NCI-H2107 treated with DMSO at 0.1 percent for 48 hours (cell line): Measurements from ENCODE around the gene ALDH1A3.
A peak's percentile ranks its signal among the peaks of the same experiment; 100 is the strongest.
"Not testable (repeated sequence)": the region's sequence is repeated elsewhere in the genome, so short reads cannot be mapped to it uniquely, and the experiment has no call there.

ENCODE experiments used
- DNase-seq: peaks from one replicate; lab custom pipeline; 2025; ENCODE audit not compliant: unreplicated experiment; lab: John Stamatoyannopoulos, UW

Gene ALDH1A3

GRCh38 chr15:100879464-100880138 is at the start of gene ALDH1A3:
Gene ALDH1A3, plus strand, starts transcription at chr15:100879831. Its CDS starts 77 bp downstream, at chr15:100879908.
- no peak for DNase-seq

DNA sequence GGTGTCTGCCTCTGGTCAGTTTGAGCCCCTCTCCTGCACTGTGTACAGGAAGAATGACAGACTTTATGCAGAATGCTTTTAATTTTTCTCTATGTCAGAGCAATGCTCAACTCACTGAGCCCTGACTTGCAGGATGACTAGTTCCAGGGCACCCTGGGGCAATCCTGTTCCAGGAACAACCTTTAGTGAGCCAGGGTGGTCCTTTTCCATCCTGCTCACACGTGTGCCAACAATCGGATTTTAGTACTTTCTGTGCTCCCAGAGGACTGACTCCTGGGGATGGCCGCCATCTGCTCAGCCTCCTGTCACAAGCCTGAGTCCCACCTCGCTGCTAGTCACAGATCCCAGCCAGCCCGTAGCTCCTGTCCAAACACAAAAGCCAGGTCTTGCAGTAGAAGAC is 48.2 kb upstream of the ALDH1A3 start:
- no peak for DNase-seq

GRCh38 chr15:100832149-100832942 is 47.3 kb upstream of the ALDH1A3 start:
- no peak for DNase-seq

DNA sequence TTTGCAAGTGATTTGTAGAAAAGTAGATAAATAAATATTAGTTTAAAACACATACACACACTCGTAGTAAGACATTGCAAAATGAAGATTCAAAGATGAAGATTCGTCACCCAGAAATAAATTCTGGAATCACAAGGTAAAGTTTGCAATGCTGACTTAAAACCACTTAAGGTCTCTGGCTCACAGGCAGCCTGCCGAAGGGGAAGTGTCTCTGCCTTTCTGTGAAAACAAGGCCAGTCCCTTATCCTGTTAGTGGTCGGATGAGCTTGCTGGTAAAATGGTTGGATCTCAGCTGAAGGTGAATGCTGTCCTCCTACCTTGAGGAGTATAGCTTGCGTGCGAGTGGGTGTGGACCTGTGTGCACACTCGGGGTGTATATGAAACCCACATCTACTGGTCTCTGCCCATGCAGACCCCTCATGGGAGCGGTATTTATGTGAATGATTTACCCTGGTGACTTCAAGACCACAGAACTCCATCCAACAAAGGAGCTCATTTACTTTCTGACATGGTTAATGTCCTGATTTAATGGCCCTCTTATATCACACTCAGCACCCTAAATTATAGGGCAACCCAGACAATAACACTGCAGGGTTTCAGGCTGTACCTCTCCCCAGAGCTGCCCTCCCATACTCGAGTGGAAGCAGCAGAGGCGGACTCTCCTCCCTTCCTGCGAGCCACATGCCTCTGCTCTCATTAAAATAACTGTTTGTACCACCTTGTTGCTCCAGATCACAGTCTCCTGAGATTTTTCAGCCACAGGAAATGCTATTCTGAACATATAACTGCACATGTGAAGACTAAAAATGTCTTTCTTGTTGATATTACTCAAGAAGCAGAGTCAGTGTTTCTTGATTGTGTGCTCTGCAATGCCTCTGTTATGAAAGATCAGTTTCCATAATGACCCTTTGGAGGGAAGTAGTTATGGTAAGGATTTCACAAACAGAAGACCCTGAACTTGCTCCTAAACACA is 45.9 kb upstream of the ALDH1A3 start:
- peak; percentile 1 for DNase-seq

- DNase-seq, result no peak
These were observed 44.9 kb upstream of the ALDH1A3 start for GRCh38 chr15:100834731-100835130.

DNA sequence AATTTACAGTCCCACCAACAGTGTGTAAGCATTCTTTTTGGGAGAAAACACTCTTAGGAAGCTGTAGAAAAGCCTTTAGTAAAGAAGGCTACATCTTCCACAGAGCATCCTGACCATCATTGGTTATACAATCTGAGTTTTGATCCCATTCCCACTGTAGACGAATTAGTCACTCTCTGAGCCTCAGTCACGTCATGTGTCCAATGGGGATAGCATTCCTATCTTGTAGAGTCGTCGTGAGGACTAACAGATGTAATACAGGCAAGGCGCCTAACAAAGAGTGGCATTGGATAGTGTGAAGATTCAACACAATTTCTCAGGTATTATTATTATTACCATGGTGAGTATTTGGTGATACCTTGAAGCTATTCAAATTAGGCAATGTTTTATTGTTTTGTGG is 44.0 kb upstream of the ALDH1A3 start:
- no peak for DNase-seq

GRCh38 chr15:100836501-100836900 is 43.1 kb upstream of the ALDH1A3 start:
- DNase-seq, result no peak

- no peak for DNase-seq
These were observed 38.2 kb upstream of the ALDH1A3 start for GRCh38 chr15:100841426-100841825.

GRCh38 chr15:100842756-100843730 is 36.6 kb upstream of the ALDH1A3 start:
- no peak for DNase-seq

GRCh38 chr15:100844167-100844566 is 35.5 kb upstream of the ALDH1A3 start:
- DNase-seq, result no peak

GRCh38 chr15:100844778-100845177 is 34.9 kb upstream of the ALDH1A3 start:
- DNase-seq, result no peak

GRCh38 chr15:100847194-100847593 is 32.4 kb upstream of the ALDH1A3 start:
- no peak for DNase-seq

DNA sequence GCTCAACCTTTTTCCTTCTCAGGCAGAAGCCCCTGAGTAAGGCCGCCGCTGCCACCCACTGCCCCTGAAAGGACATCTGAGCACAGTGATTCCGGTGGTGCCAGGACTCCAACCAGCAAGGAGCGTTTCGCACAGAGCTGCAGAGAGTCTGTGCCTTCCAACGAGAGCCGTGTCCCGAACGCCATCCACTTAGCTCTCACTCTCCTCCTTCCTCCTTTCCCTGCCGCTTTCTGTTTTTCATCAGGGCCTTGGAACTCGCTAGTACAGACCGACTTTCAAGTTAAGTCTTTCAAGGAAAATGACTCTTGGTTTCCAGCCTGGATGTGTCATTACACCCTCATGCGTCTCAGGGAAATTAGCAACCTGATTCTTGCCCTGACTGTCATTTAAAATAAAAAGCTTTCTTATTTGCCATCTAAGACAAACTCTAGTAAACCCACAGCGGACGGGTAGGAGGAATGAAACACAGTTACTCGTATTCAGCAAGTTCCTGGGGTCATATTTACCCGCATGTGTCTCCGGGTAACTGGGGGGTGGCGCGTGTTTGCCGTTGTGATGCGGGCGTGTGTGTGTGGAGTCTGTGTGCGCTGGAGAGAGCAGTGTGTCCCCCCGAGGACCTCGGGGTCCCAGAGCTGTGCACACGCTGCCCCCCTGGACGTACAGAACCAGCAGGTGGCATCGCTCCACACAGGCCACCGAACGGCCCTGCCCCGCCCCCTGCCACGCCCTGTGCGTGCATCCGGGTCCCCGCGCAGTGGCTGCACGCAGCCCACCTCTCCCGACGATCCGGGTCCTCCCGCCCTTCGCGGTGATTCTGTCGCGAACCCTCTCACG is 30.4 kb upstream of the ALDH1A3 start:
- DNase-seq, result no peak

- no peak for DNase-seq
These were observed 29.8 kb upstream of the ALDH1A3 start for GRCh38 chr15:100849855-100850218.

DNA sequence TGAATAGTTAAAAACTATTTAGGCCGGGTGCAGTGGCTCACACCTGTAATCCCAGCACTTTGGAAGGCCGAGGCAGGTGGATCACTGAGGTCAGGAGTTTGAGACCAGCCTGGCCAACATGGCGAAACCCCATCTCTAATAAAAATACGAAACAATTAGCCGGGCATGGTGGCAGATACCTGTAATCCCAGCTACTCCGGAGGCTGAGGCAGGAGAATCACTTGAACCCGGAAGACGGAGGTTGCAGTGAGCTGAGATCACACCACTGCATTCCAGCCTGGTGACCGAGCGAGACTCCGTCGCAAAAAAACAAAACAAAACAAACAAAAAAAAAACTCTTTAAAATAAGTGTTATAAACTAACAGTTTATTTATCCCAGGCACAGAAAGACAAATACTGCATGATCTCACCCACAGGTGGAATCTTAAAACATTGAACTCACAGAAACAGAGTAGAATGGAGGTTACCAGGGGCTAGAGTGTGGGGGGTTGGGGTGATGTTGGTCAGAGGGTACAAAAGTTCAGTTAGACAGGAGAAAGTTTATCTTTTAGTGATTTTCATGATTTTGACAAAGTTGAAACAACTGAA is 28.1 kb upstream of the ALDH1A3 start:
- DNase-seq, result not testable (repeated sequence)

- DNase-seq, result no peak
These were observed 27.0 kb upstream of the ALDH1A3 start for GRCh38 chr15:100852630-100853029.

- no peak for DNase-seq
These were observed 25.8 kb upstream of the ALDH1A3 start for GRCh38 chr15:100853676-100854440.

GRCh38 chr15:100856867-100857266 is 22.8 kb upstream of the ALDH1A3 start:
- DNase-seq, result no peak
